Activated CD8-positive, alpha-beta memory T cell treated with anti-CD3 and anti-CD28 coated beads, Interleukin-2, amount 10 ng/mL, durations not matched to agents 7 days and 5 days (primary cell): ENCODE data around the gene KMT2D. TPM values are rescaled to one million over a fixed set of nuclear protein-coding genes. Genes with fewer than 3 reads are reported as not detected.
A peak's percentile ranks its signal among the peaks of the same experiment; 100 is the strongest.

ENCODE experiments used
- ATAC-seq: fragments of 150-1000 bp; cut with Tn5 transposase; one replicate; pipeline ENCODE4 v1.10.0; 2021; ENCODE audit warnings: moderate library complexity
- CTCF ChIA-PET: fragments of 350-600 bp; sonication (Branson Sonifier 250); formaldehyde crosslinking; loops from one replicate; lab custom pipeline; 2021; ENCODE audit warnings: antibody characterized with exemption; lab: Charles Lee
- DNase-seq: peaks from one replicate; pipeline ENCODE4 v3.0.0-alpha.2; 2020
- H3K27ac Mint-ChIP-seq: one replicate; pipeline ENCODE4 v1.8.0; 2021; ENCODE audit warnings: mild to moderate bottlenecking, mixed read lengths
- H3K27me3 Mint-ChIP-seq: one replicate; pipeline ENCODE4 v1.8.0; 2021; ENCODE audit warnings: mixed read lengths
- H3K36me3 Mint-ChIP-seq: one replicate; pipeline ENCODE4 v1.8.0; 2021; ENCODE audit warnings: mild to moderate bottlenecking, mixed read lengths
- H3K4me1 Mint-ChIP-seq: one replicate; pipeline ENCODE4 v1.8.0; 2021; ENCODE audit warnings: mixed read lengths
- H3K4me3 Mint-ChIP-seq: one replicate; pipeline ENCODE4 v1.8.0; 2021; ENCODE audit warnings: mild to moderate bottlenecking, moderate library complexity, mixed read lengths
- H3K9me3 Mint-ChIP-seq: one replicate; pipeline ENCODE4 v1.8.0; 2022; ENCODE audit warnings: low read depth, mixed read lengths
- total RNA-seq, 2 experiments: library from RNA; stranded (reverse); gene quantifications; one replicate each; pipeline ENCODE4 v1.2.3, GENCODE V29; 2021

The KMT2D gene
- total RNA-seq, 2 experiments from 2014 or later, result 107 to 132 TPM

- peaks cover 46% of the 10 kb centered on the region for H3K4me1 Mint-ChIP-seq
- H3K36me3 Mint-ChIP-seq, result peaks cover 32% of the 10 kb centered on the region
- no peaks in the 10 kb centered on the region for H3K9me3 Mint-ChIP-seq
- CTCF ChIA-PET, result interaction anchor here (0.6 to 2.7 kb wide), 11 partner anchors 8 to 242 kb away, joined by 3 to 15 read pairs (median 5); partner anchors contain the start of gene RHEBL1
- peak overlapping the region; percentile 72 for H3K27ac Mint-ChIP-seq
- H3K27me3 Mint-ChIP-seq, result no peaks in the 10 kb centered on the region
- DNase-seq (peak; percentile 74), ATAC-seq (peak; percentile 68)
- H3K4me3 Mint-ChIP-seq, result peak overlapping the region; percentile 91
Observed at GRCh38 chr12:49055978-49056754, 4.4 kb downstream of the KMT2D start.

- ATAC-seq, result no peak
- CTCF ChIA-PET, result interaction anchor here (0.6 to 2.7 kb wide), 8 partner anchors 9 to 75 kb away, joined by 3 to 15 read pairs (median 6); partner anchors contain the start of gene RHEBL1
- Mint-ChIP-seq H3K36me3 (peaks cover 39% of the 10 kb centered on the region), H3K27me3 (no peaks in the 10 kb centered on the region), H3K27ac (no peak overlapping the region), H3K4me3 (no peak overlapping the region), H3K4me1 (peaks cover 42% of the 10 kb centered on the region), H3K9me3 (no peaks in the 10 kb centered on the region)
- DNase-seq, result no peak
Observed at GRCh38 chr12:49055092-49055491, 5.5 kb downstream of the KMT2D start.

DNA sequence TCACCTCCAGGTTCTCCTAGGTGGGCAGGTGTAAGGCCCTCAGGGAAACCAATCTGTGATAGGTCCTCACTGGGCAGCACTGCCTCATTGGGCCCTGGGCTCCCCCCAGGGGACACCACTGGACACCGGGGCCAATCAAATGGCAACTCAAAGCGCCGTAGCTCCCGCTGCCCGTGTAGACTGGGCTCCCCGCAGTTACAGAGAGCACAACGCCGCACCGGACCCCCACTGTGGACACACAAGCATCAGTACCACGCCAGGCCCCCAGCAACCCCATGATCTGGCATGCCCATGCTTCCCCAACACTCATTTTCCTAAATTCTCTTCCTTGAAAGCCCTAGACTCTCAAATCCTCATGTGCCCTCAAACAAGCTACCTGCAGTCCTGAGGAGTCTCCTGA, 6.1 kb downstream of the KMT2D start:
- Mint-ChIP-seq H3K4me1 (peaks cover 42% of the 10 kb centered on the region), H3K36me3 (peaks cover 39% of the 10 kb centered on the region), H3K27me3 (no peaks in the 10 kb centered on the region), H3K9me3 (no peaks in the 10 kb centered on the region), H3K27ac (no peak overlapping the region), H3K4me3 (no peak overlapping the region)
- no peak for ATAC-seq
- DNase-seq, result no peak
- CTCF ChIA-PET, result interaction anchor here (1.5 to 2.7 kb wide), 3 partner anchors 9 to 11 kb away, joined by 6 to 15 read pairs (median 10); no protein-coding TSS in a partner anchor

DNA sequence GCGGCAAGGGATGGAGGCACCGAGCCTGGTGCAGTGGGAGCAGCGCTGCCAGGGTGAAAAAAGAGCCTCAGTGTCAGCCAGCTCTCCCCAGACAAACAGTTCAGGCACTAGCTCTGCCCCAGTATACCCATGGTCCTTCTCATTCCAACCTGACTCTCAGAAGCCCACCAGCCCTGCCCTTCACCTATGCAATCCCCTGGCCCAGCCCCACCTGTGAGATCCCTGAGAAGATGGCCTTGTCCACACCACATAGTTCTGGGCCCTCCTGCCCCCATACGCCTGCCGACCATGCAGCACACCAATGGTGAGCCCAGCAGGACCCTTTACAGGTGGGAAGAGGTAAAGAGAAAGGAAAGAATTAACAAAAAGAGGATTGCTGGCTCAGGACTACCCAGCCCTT, 6.5 kb downstream of the KMT2D start:
- Mint-ChIP-seq H3K9me3 (no peaks in the 10 kb centered on the region), H3K4me3 (no peak overlapping the region), H3K27ac (no peak overlapping the region), H3K36me3 (peaks cover 39% of the 10 kb centered on the region), H3K4me1 (peaks cover 42% of the 10 kb centered on the region), H3K27me3 (no peaks in the 10 kb centered on the region)
- ATAC-seq, result no peak
- CTCF ChIA-PET, result no interaction called here
- DNase-seq, result no peak

DNA sequence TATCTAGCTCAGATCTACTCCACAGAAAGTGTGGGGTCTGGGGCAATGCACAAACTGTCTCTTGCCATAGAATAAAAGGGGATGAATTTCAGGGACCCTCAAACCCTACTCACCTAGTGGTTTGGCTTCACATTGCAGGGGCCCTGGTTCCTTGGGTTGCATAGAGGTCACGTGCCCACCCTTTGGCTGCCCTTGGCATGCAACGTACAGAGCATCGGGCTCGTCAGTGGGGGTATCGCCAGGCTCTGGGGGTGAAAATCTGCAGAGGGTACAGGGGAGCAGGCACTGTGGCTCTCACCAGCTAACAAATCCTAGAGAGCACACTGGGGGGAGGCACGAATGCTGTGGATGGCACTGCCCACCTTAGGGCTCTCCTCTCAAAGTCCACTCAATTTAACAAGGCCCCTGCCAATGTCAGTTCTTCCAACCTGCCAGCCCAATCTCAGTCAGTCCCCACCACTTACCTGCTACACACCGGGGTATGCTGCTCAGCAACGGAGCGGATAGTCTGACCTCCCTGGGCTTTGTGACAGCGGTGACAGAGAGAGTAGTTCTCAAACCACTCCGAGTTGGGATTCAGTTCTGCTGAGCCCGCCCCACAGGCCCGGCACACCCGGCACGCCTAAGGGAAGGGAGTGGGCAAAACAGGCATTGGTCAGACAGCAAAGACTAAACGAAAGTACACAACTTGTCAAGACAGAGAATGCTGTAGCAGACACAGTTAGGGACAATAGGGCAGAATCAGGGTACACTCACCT, 8.0 kb downstream of the KMT2D start:
- Mint-ChIP-seq H3K4me3 (no peak overlapping the region), H3K36me3 (peaks cover 49% of the 10 kb centered on the region), H3K4me1 (peaks cover 29% of the 10 kb centered on the region), H3K9me3 (no peaks in the 10 kb centered on the region), H3K27ac (no peak overlapping the region), H3K27me3 (no peaks in the 10 kb centered on the region)
- CTCF ChIA-PET, result interaction anchor here (0.6 kb wide), 1 partner anchor 9 kb away, joined by 3 read pairs; no protein-coding TSS in a partner anchor
- ATAC-seq, result no peak
- DNase-seq, result no peak

- peaks cover 22% of the 10 kb centered on the region for H3K4me1 Mint-ChIP-seq
- CTCF ChIA-PET, result interaction anchor here (0.6 kb wide), 1 partner anchor 8 kb away, joined by 3 read pairs; no protein-coding TSS in a partner anchor
- no peaks in the 10 kb centered on the region for H3K9me3 Mint-ChIP-seq
- no peak overlapping the region for H3K4me3 Mint-ChIP-seq
- H3K36me3 Mint-ChIP-seq, result peaks cover 53% of the 10 kb centered on the region
- no peaks in the 10 kb centered on the region for H3K27me3 Mint-ChIP-seq
- DNase-seq, result no peak
- no peak overlapping the region for H3K27ac Mint-ChIP-seq
- ATAC-seq, result no peak
Observed at GRCh38 chr12:49051777-49052438, 8.7 kb downstream of the KMT2D start.

GRCh38 chr12:49051373-49051764, 9.2 kb downstream of the KMT2D start:
- no peak for ATAC-seq
- H3K4me3 Mint-ChIP-seq, result no peak overlapping the region
- no peaks in the 10 kb centered on the region for H3K9me3 Mint-ChIP-seq
- no peak overlapping the region for H3K27ac Mint-ChIP-seq
- DNase-seq, result no peak
- peaks cover 56% of the 10 kb centered on the region for H3K36me3 Mint-ChIP-seq
- CTCF ChIA-PET, result interaction anchor here (1.9 kb wide), 1 partner anchor 63 kb away, joined by 4 read pairs; no protein-coding TSS in a partner anchor
- no peaks in the 10 kb centered on the region for H3K27me3 Mint-ChIP-seq
- H3K4me1 Mint-ChIP-seq, result peaks cover 16% of the 10 kb centered on the region

DNA sequence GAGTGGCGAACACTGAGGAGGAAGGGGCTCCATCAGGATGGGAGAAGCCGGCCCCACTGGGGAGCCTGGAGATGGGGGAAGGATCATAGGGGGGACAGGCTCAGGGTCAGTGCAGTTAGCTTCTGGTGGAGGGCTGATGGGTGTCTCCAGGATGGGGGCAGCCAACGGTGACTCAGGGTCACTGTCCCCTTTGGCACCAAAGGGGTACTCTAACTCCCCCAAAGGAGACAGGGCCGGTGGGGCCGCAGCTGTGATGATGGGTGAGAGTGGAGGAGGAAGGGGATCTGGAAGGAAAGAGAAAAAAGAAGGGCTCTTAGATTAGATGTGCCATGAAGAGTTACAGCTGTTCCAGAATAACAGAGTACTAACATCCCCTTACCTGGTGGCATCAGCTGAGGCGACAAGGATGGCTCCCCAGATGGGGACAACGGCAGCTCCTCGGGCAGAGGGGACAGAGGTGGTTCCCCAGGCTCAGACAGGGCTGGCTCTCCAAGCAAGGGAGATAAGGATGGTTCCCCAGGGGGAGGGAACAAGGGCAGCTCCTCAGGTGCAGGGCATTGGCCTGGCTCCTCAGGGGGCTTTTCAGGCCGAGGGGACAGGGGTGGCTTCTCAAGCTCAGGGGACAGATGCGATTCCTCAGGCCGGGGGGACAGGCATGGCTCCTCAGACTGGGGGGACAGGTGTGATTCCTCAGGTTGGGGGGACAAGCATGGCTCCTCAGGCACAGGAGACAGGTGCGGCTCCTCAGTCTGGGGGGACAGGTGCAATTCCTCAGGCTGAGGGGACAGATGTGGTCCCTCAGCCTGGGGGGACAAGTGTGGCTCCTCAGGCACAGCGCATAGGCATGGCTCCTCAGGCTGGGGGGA, 9.9 kb downstream of the KMT2D start:
- H3K4me3 Mint-ChIP-seq, result no peak overlapping the region
- CTCF ChIA-PET, result interaction anchor here (1.6 to 1.9 kb wide), 2 partner anchors 14 to 63 kb away, joined by 3 to 4 read pairs; no protein-coding TSS in a partner anchor
- H3K9me3 Mint-ChIP-seq, result no peaks in the 10 kb centered on the region
- H3K27me3 Mint-ChIP-seq, result no peaks in the 10 kb centered on the region
- H3K36me3 Mint-ChIP-seq, result peaks cover 59% of the 10 kb centered on the region
- ATAC-seq (no peak), DNase-seq (no peak)
- H3K4me1 Mint-ChIP-seq, result peaks cover 10% of the 10 kb centered on the region
- H3K27ac Mint-ChIP-seq, result no peak overlapping the region

DNA sequence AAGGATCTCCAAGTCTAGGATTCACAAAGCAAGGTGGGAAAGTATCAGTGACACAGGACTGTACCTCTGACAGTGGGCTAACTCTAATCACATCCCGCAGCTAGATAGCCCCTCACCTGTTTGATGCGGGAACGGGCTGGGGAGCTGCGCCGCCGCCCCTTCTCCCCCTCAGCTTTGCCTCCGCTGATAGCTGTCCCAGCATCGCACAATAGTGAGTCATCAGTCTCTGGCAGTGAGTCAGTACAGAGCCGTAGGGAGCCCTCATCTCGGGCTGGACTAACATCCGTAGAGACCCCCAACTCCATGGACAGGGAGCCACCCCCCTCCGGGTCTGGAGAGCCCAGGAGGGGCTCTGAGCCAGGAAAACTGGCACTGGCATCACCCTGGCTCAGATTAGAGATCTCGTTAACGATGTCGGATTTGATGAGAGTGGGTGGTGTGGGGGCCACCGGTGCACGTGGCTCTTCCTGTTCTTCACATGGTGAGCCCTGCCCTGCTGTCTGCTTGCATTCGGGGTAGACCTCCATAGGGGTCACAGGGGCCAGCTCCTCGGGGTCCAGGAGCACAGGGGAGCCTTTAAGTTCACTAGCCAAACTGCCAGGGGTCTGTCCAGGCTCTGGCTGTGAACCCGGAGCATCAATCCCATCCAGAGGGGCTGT, 10.9 kb downstream of the KMT2D start:
- no peak for ATAC-seq
- peaks cover 1% of the 10 kb centered on the region for H3K4me1 Mint-ChIP-seq
- H3K9me3 Mint-ChIP-seq, result no peaks in the 10 kb centered on the region
- DNase-seq, result no peak
- no peaks in the 10 kb centered on the region for H3K27me3 Mint-ChIP-seq
- H3K36me3 Mint-ChIP-seq, result peaks cover 61% of the 10 kb centered on the region
- H3K4me3 Mint-ChIP-seq, result no peak overlapping the region
- no peak overlapping the region for H3K27ac Mint-ChIP-seq
- CTCF ChIA-PET, result interaction anchor here (0.6 to 1.9 kb wide), 3 partner anchors 15 to 162 kb away, joined by 3 to 4 read pairs (median 3); no protein-coding TSS in a partner anchor

DNA sequence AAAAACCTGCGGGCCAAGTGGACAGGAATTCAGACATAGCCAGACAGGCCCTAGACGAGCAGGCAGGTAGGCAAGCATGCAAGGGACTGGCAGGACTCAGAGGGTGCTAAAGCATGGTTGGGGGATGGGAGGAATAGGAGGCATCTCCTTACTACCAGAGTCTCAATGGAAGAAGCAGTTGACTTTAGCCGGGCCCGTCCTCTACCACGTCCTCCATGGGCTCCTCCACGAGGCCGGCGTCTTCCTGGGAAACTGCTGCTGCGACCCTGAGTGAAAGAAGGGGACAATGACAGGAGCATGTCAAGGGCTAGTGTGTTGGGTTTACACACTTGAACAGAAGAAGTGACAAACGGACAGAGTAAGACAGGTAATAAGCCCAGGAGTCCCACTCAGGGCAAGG, 11.6 kb downstream of the KMT2D start:
- CTCF ChIA-PET, result interaction anchor here (1.1 to 1.6 kb wide), 2 partner anchors 16 to 43 kb away, joined by 3 read pairs; no protein-coding TSS in a partner anchor
- Mint-ChIP-seq H3K9me3 (no peaks in the 10 kb centered on the region), H3K4me1 (peaks cover 5% of the 10 kb centered on the region), H3K27me3 (no peaks in the 10 kb centered on the region), H3K4me3 (no peak overlapping the region), H3K36me3 (peaks cover 64% of the 10 kb centered on the region), H3K27ac (no peak overlapping the region)
- no peak for DNase-seq
- no peak for ATAC-seq

DNA sequence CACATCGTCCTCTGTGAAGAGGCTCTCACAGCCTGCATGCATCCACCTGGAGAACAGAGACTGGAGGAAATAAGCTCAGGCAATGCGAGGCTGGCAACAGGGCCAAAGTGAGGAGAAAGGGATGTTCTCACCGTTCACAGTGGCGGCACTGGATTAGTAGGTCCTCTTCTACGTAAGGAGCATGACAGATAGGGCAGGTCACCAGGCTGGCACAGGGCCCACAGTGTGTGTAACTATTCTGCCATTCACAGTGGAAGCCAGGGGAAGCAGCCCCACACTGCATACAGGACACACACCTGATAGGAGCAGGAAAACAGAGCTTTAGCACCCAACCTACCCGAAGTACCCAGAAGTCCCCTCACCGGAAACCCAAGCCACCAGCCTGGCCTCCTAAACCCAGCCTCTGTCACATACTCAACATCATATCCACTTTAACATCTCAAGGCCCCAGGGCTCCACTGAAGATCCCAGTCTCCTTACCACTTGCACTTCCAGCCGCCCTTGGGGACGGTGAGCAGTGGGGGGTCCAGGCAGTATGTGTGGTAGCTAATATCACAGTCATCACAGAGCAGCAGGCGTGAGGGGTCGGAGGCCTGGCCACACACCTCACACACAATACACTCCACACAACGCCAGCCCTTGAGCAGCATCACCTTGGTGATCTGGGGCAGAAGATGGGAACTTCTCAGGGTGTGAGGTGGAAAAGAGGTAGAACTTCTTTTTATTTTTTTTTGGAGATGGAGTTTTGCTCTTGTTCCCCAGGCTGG, 14.3 kb downstream of the KMT2D start:
- Mint-ChIP-seq H3K9me3 (no peaks in the 10 kb centered on the region), H3K27ac (no peak overlapping the region), H3K36me3 (peaks cover 57% of the 10 kb centered on the region), H3K4me3 (no peak overlapping the region), H3K27me3 (no peaks in the 10 kb centered on the region), H3K4me1 (peaks cover 8% of the 10 kb centered on the region)
- CTCF ChIA-PET, result interaction anchor here (1.2 to 3.3 kb wide), 3 partner anchors 11 to 58 kb away, joined by 4 to 20 read pairs (median 18); no protein-coding TSS in a partner anchor
- ATAC-seq (no peak), DNase-seq (no peak)
